Measurements from ENCODE around the gene ZNF791.

Gene ZNF791

DNA sequence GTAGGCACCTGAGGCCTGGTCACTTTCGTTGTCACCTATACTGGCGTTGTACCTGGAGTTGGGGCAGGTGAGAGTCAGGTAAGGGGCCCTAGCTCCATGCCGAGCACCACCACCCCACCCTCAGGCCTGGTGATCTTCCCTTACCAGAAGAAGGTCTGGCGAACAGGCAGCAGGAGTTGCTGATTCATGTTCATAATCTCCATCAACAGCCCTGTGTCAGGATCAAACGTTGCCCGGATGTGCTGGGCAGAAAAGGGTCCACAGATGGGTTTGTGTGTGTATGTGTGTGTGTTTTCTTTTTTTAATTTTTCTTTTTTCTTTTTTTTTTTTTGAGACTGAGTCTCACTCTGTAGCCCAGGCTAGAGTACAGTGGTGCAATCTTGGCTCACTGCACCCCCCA lies 41.5 kb downstream of the ZNF791 start:
- TF ChIP-seq FOXP2 (optimal IDR thresholded peaks at IDR 0.05; ENCODE audit: borderline replicate concordance, extremely low read depth, extremely low read length, insufficient read depth): no peak
- no peak for TF ChIP-seq TAF1 (IDR thresholded peaks at IDR 0.05; ENCODE audit: borderline replicate concordance, insufficient read depth, low read length)
- TF ChIP-seq, protein P1, sequence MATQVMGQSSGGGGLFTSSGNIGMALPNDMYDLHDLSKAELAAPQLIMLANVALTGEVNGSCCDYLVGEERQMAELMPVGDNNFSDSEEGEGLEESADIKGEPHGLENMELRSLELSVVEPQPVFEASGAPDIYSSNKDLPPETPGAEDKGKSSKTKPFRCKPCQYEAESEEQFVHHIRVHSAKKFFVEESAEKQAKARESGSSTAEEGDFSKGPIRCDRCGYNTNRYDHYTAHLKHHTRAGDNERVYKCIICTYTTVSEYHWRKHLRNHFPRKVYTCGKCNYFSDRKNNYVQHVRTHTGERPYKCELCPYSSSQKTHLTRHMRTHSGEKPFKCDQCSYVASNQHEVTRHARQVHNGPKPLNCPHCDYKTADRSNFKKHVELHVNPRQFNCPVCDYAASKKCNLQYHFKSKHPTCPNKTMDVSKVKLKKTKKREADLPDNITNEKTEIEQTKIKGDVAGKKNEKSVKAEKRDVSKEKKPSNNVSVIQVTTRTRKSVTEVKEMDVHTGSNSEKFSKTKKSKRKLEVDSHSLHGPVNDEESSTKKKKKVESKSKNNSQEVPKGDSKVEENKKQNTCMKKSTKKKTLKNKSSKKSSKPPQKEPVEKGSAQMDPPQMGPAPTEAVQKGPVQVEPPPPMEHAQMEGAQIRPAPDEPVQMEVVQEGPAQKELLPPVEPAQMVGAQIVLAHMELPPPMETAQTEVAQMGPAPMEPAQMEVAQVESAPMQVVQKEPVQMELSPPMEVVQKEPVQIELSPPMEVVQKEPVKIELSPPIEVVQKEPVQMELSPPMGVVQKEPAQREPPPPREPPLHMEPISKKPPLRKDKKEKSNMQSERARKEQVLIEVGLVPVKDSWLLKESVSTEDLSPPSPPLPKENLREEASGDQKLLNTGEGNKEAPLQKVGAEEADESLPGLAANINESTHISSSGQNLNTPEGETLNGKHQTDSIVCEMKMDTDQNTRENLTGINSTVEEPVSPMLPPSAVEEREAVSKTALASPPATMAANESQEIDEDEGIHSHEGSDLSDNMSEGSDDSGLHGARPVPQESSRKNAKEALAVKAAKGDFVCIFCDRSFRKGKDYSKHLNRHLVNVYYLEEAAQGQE (IDR thresholded peaks at IDR 0.05; ENCODE audit: insufficient read depth in 1 of 2, low read depth in 2 of 2, low read length in 2 of 2): no peak
- TF ChIP-seq SIN3A (IDR thresholded peaks at IDR 0.05; ENCODE audit: borderline replicate concordance, insufficient read depth, low read length): no peak
- no peak for TF ChIP-seq POLR2AphosphoS5 (IDR thresholded peaks at IDR 0.05; ENCODE audit: low read depth, low read length)

DNA sequence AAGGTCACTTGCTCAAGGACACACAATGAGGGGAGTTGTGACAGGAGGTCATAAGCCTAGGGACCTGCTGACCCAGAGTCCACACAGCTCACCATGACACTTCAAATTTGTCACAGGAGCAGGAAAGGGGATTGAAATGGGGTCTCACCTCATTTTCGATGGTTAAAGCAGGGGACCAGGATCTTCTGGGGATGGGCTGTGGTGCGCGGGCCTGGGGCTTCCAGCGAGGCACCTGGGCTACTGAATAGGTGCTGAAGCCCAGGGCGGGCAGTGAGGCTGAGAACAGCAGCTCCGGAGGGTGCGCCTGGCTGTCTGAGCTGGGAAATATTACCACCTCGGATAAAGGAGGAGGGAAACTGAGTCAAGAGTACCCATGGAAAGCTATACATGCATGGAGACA lies 44.8 kb downstream of the ZNF791 start:
- TF ChIP-seq FOXP2 (optimal IDR thresholded peaks at IDR 0.05; ENCODE audit: borderline replicate concordance, extremely low read depth, extremely low read length, insufficient read depth): no peak

DNA sequence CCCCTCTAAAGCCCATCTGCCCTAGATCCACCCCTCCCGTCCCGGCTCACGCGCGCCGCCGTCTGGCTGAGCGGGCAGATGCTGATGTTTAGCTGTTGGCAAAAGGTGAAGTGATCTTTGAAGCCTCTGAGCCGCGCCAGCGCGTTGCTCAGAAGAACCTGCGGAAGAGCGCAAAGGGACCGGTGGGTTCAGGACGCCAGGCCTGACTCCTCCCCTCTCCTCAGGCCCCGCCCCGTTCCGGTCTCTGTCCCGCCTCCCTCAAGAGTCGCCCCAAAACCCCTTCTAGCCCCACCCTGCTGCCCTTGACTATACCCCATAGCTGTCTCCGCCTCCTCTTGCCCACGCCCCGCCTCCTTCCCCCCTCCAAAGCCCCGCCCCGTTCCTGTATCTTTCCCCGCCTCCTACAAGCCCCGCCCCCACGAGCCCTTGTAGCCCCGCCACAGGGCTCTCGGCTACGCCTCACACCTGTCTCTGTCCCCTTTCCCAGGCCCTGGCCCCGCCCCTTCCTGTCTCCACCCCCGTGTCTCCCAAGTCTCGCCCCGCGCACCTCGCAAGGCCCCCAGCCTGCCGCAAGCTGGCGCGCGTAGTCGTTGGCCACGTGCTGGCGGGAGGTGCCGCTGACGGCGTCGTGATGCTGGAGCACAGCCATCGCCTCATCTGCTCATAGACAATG lies 46.3 kb downstream of the ZNF791 start:
- no peak for TF ChIP-seq TAF1 (IDR thresholded peaks at IDR 0.05; ENCODE audit: borderline replicate concordance, insufficient read depth, low read length)
- no peak for TF ChIP-seq POLR2AphosphoS5 (IDR thresholded peaks at IDR 0.05; ENCODE audit: low read depth, low read length)
- no peak for TF ChIP-seq SIN3A (IDR thresholded peaks at IDR 0.05; ENCODE audit: borderline replicate concordance, insufficient read depth, low read length)
- no peak for TF ChIP-seq FOXP2 (optimal IDR thresholded peaks at IDR 0.05; ENCODE audit: borderline replicate concordance, extremely low read depth, extremely low read length, insufficient read depth)
- TF ChIP-seq, protein P1 (IDR thresholded peaks at IDR 0.05; ENCODE audit: insufficient read depth in 1 of 2, low read depth in 2 of 2, low read length in 2 of 2): no peak

DNA sequence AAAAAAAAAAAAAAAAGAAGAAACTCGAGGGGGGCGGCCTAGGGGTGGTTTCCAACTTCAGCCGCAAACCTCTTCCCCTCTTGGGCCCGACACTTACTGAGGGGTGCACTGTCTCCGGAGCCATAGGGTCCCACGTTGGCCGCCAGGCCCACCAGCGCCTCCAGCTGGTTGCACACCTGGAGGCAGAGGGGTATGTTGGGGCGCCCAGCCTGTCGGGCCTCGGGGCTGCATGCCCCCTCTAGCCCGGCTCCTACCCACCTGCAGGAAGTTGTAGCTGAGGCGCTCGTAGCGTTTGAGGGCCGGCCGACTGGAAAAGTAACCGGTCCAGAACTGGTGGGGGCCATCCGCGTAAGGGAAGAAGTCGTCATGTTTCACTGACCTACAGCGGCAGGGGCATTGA lies 47.2 kb downstream of the ZNF791 start:
- no peak for TF ChIP-seq TAF1 (IDR thresholded peaks at IDR 0.05; ENCODE audit: borderline replicate concordance, insufficient read depth, low read length)
- TF ChIP-seq FOXP2 (optimal IDR thresholded peaks at IDR 0.05; ENCODE audit: borderline replicate concordance, extremely low read depth, extremely low read length, insufficient read depth): no peak

DNA sequence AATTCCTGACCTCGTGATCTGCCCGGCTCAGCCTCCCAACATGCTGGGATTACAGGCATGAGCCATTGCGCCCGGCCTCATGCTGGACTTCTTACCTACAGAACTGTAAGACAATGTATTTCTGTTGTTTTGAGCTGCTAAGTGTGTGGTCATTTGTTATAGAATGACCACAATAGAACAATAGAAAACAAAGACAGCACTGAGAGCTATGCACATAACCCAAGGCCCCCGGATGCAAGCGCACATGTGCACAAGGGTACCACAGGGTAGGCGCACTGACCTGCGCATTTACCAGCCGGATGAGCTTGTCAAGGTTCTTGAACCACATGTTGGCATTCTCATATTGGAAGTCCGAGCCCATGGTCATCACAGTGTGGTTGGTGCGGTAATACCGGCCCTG lies 50.3 kb downstream of the ZNF791 start:
- TF ChIP-seq, protein P1 (IDR thresholded peaks at IDR 0.05; ENCODE audit: insufficient read depth in 1 of 2, low read depth in 2 of 2, low read length in 2 of 2): no peak
- TF ChIP-seq SIN3A (IDR thresholded peaks at IDR 0.05; ENCODE audit: borderline replicate concordance, insufficient read depth, low read length) (no peak), POLR2AphosphoS5 (IDR thresholded peaks at IDR 0.05; ENCODE audit: low read depth, low read length) (no peak), TAF1 (IDR thresholded peaks at IDR 0.05; ENCODE audit: borderline replicate concordance, insufficient read depth, low read length) (no peak), FOXP2 (optimal IDR thresholded peaks at IDR 0.05; ENCODE audit: borderline replicate concordance, extremely low read depth, extremely low read length, insufficient read depth) (no peak)

DNA sequence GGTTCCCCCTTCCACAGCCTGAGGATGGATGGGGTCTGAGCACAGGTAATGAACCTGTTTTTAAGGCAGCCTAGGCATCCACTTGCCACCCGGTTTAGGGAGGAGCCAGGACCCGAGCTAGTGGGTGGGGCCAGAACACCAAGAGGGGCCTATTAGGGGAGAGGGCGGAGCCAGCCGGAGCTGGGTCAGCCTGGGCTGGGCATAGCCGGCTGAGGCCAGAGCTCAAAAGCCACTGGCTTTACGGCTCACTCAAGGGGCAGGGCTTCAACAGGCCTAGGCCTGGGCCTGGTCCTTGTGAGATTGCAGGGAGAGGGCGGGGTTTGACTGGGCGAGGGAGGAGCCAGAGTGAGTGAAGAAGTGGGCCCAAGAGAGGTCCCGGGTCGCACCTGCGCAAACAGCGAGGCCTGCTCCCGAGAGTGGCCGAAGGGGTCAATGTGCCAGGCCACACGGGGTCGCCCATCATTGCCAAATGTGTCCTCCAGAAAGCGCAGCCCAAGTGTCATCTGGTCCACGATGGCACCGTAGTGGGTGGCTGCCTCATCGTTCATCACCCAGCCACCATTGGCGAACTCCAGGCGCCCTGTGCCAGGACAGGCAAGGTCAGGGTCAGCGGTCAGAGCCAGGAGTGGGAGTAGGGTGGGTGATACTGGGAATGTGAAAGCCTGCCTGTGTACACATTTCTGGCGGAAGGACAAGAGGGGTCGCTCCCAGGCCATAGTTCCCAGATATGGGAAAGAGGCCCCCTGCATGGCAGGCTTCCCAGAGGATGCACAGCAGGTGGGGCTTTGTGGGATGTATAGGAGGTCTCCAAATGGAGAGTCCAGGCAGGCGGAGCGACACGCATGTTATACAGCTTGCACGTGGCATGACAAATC lies 53.9 kb downstream of the ZNF791 start:
- TF ChIP-seq, protein P1 (IDR thresholded peaks at IDR 0.05; ENCODE audit: insufficient read depth in 1 of 2, low read depth in 2 of 2, low read length in 2 of 2): no peak
- TF ChIP-seq FOXP2 (optimal IDR thresholded peaks at IDR 0.05; ENCODE audit: borderline replicate concordance, extremely low read depth, extremely low read length, insufficient read depth) (no peak), TAF1 (IDR thresholded peaks at IDR 0.05; ENCODE audit: borderline replicate concordance, insufficient read depth, low read length) (no peak), SIN3A (IDR thresholded peaks at IDR 0.05; ENCODE audit: borderline replicate concordance, insufficient read depth, low read length) (no peak), POLR2AphosphoS5 (IDR thresholded peaks at IDR 0.05; ENCODE audit: low read depth, low read length) (no peak)

Measured in PFSK-1 (cell line).